Upper lobe of right lung (tissue), 1 donor: ENCODE results near the gene WDFY2. TPM values are rescaled to one million over a fixed set of nuclear protein-coding genes. Genes with fewer than 3 reads are reported as not detected.

Experiments
- ATAC-seq: fragments of 200-7000 bp; cut with Tn5 transposase; one replicate; pipeline ENCODE4 v1.9.1; 2020; ENCODE audit warnings: mild to moderate bottlenecking, moderate library complexity
- DNase-seq: peaks from one replicate; pipeline ENCODE4 v3.0.0-alpha.2; 2020
- H3K27ac ChIP-seq: fragments of 200-600 bp; one replicate; pipeline ENCODE4 v1.8.0; 2022
- H3K27me3 ChIP-seq: fragments of 200-600 bp; one replicate; pipeline ENCODE4 v1.8.0; 2022; ENCODE audit warnings: mild to moderate bottlenecking
- H3K36me3 ChIP-seq: fragments of 200-600 bp; one replicate; pipeline ENCODE4 v1.8.0; 2022
- H3K4me1 ChIP-seq: fragments of 200-600 bp; one replicate; pipeline ENCODE4 v1.8.0; 2022
- H3K4me3 ChIP-seq: fragments of 200-600 bp; one replicate; pipeline ENCODE4 v1.8.0; 2022; ENCODE audit warnings: mild to moderate bottlenecking
- H3K9me3 ChIP-seq: fragments of 200-600 bp; one replicate; pipeline ENCODE4 v1.8.0; 2022
- intact Hi-C: fragments of 100-400 bp; cut with DNase I; formaldehyde crosslinking; loops from one replicate; pipeline ENCODE4 v1.11.0; 2022
- total RNA-seq: library from RNA; stranded (reverse); fragmentation: NEBNext Ultra II Directional; extraction: Animal tissue kit (Norgen Biotek cat#: 25700); gene quantifications from one replicate; pipeline ENCODE4 v1.2.1, GENCODE V29; 2021
- TF ChIP-seq, protein P1 (sequence below): fragments of 200-600 bp; IDR thresholded peaks from one replicate; pipeline ENCODE4 v1.8.0; 2022; ENCODE audit warnings: antibody characterized with exemption
- donor health status: DM: no; HTN: yes; CAD: no; lungs with severe emphysema.

Gene WDFY2
- total RNA-seq, 1 donor from 2014 or later, result 13.1 TPM

DNA sequence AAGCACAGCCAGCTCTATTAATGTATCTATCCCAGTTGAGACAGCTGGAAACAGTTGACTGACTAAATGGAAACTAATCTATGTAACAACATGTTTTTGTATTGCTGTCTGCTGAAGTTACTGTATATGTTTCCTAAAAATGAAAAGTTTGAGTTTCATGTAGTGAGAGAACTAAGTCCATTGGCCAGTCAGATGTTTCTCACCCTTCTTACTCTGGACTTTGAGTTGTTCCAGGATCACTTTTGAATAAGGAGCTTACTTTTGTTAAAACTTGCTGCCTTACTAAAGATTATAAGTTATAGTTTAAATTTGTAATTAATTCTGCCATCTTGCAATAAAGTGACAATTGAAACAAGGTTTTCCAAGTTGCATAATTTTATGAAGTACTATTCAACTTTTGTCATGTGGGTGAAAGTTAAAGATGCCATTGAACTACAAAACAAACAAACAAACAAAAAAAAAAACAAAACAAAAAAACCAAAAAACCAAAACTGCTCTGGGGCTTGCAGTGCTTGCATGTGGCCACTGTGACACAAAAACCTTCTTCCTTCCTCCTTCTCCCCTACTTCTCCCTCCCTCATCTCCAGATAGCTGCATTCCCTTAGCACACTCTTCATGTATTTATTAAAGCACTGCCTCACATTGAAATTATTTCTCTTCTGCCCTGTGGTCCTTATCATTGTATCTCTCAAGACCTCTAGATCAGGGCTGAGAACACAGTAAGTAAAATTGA lies 15.3 kb downstream of the WDFY2 start:
- DNase-seq (no peak), ATAC-seq (peak; percentile 63)
- intact Hi-C loops, result no loop called here
- Histone ChIP-seq H3K4me3 (no peak overlapping the region), H3K4me1 (no peaks in the 10 kb centered on the region), H3K27ac (no peak overlapping the region), H3K27me3 (no peaks in the 10 kb centered on the region), H3K36me3 (no peaks in the 10 kb centered on the region), H3K9me3 (no peaks in the 10 kb centered on the region)
- TF ChIP-seq, protein P1, sequence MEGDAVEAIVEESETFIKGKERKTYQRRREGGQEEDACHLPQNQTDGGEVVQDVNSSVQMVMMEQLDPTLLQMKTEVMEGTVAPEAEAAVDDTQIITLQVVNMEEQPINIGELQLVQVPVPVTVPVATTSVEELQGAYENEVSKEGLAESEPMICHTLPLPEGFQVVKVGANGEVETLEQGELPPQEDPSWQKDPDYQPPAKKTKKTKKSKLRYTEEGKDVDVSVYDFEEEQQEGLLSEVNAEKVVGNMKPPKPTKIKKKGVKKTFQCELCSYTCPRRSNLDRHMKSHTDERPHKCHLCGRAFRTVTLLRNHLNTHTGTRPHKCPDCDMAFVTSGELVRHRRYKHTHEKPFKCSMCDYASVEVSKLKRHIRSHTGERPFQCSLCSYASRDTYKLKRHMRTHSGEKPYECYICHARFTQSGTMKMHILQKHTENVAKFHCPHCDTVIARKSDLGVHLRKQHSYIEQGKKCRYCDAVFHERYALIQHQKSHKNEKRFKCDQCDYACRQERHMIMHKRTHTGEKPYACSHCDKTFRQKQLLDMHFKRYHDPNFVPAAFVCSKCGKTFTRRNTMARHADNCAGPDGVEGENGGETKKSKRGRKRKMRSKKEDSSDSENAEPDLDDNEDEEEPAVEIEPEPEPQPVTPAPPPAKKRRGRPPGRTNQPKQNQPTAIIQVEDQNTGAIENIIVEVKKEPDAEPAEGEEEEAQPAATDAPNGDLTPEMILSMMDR, result no peak

DNA sequence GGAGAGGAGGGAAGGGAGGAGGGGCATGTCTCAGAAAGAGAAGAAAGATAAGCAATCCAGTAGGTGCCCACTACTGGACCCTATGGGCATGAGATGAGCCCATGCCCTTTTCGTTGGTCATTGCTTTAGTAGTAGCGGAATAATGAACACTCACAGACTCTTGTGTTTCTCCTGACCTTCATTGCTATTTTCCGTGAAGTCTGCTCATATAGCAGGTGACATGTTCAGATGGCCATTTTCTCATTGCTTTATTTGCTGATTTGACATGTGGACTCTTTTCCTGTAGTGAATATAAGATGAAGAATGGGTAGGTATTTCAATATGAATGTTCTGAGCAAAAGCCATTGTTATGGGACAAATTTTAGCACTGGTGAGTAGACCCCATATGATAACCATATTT lies 16.4 kb downstream of the WDFY2 start:
- H3K9me3 ChIP-seq, result no peaks in the 10 kb centered on the region
- intact Hi-C loops, result no loop called here
- H3K4me1 ChIP-seq, result peaks cover 2% of the 10 kb centered on the region
- TF ChIP-seq, protein P1, result no peak
- H3K27ac ChIP-seq, result no peak overlapping the region
- H3K36me3 ChIP-seq, result no peaks in the 10 kb centered on the region
- H3K4me3 ChIP-seq, result no peak overlapping the region
- ATAC-seq (no peak), DNase-seq (no peak)
- no peaks in the 10 kb centered on the region for H3K27me3 ChIP-seq

DNA sequence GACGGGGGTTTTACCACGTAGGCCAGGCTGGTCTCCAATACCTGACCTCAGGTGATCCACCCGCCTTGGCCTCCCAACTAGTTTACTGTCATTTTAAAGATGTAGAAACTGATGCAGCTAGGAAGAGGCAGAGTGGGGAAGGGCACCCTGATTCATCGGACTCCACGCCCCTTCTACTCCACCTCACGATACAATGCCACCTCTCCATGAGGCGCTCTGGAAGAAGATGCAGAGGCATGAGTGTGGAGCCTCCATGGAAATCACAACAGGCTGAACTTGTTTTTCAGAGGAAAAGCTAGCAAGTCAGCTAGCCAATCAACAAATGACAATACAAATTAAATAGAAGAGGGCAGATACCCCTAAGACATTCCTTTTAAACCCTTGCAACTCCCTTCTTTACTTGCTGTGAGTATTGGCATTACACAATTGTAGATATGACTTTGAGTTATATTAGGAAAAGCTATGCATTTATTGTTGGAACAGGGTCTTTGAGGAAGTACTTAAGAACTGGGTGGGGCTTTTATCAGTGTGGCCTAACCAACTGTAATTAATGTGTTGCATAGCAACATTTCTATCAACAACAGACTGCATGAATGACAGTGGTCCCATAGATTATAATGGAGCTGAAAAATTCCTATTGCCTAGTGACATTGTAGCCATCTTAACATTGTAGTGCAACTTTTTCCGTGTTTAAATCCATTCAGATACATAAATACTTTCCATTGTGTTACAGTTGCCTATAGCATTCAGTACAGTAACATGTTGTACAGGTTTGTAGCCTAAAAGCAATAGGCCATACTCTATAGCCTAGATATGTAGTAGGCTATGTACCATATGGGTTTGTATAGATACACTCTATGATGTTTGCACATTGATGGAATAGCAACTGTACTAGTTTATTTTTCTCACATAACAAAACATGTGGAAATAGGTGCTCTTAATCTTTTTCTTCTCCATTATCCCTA lies 17.6 kb downstream of the WDFY2 start:
- Histone ChIP-seq H3K36me3 (no peaks in the 10 kb centered on the region), H3K27me3 (no peaks in the 10 kb centered on the region), H3K4me3 (no peak overlapping the region), H3K27ac (no peak overlapping the region), H3K4me1 (peaks cover 10% of the 10 kb centered on the region), H3K9me3 (no peaks in the 10 kb centered on the region)
- TF ChIP-seq, protein P1, result no peak
- intact Hi-C loops, result no loop called here
- DNase-seq (no peak), ATAC-seq (peak; percentile 57)

DNA sequence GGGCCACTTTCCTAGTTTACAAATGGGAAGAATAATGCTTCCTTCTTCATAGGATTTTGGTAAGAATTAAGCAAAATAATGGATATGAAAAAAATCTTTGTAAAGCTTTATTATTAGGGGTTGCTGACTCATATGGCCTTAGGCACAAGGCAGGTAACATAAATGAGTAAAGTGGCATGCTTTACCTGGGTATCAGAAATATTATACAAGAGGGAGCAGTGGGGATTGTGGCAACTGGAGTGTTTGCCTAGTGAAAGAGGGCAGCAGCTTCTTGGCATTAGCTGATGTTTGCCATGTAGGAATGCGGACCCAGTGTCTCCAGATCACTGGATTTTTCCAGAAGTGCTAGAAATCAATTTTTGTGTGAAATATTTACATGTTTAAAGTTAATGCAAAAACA lies 19.5 kb downstream of the WDFY2 start:
- no peak overlapping the region for H3K27ac ChIP-seq
- H3K9me3 ChIP-seq, result no peaks in the 10 kb centered on the region
- H3K4me3 ChIP-seq, result no peak overlapping the region
- TF ChIP-seq, protein P1, result no peak
- peaks cover 10% of the 10 kb centered on the region for H3K4me1 ChIP-seq
- H3K36me3 ChIP-seq, result no peaks in the 10 kb centered on the region
- intact Hi-C loops, result no loop called here
- DNase-seq (no peak), ATAC-seq (no peak)
- H3K27me3 ChIP-seq, result no peaks in the 10 kb centered on the region

DNA sequence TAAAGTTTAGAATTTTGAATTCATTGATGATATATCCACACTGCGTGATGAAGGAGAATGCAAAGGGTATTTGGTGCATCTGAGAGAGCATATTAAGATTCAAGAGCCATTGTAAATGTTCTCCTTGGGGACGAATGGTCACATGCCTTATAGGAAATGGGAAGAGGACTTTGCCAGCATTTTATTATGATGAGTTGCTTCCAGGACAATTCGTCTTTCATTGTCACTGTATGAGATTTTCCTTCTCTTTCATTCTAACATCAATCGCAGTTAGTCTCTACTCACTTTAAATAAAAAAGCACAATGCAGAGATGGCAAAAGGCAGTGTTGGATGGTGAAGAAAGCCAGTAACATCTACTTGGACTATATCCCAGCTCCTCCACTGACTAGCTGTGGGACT lies 21.4 kb downstream of the WDFY2 start:
- ATAC-seq (no peak), DNase-seq (no peak)
- TF ChIP-seq, protein P1, result no peak
- Histone ChIP-seq H3K36me3 (no peaks in the 10 kb centered on the region), H3K4me1 (peaks cover 10% of the 10 kb centered on the region), H3K4me3 (no peak overlapping the region), H3K27ac (no peak overlapping the region), H3K27me3 (no peaks in the 10 kb centered on the region), H3K9me3 (no peaks in the 10 kb centered on the region)
- intact Hi-C loops, result no loop called here
